NK-92 treated with Interleukin-12 subunit alpha and Interleukin-12 subunit beta, amount 100 ng/mL, for 24 hours (cell line): Measurements from ENCODE around the gene NF1.

Experiments
- DNase-seq: peaks from one replicate; lab custom pipeline; 2025; lab: John Stamatoyannopoulos, UW

NF1 gene

DNA sequence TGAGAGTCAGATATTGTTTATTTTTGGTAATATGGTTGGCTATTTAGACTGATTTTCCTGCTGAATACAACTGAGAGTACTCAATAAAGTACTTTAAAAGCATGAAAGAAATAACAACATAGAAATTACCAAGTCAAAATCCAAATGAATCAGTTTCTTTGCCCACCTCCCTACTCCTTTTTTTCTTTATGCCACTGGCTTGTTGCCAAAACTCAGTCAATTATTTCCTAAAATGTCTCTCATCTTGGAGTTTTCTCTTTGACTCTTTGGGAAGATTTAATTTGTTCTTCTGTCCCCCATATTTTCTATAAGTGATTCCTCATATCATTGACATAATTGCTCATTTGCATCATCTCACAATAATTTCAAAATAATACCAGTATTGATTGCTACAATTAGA lies 204.8 kb downstream of the NF1 start:
- no peak for DNase-seq

DNA sequence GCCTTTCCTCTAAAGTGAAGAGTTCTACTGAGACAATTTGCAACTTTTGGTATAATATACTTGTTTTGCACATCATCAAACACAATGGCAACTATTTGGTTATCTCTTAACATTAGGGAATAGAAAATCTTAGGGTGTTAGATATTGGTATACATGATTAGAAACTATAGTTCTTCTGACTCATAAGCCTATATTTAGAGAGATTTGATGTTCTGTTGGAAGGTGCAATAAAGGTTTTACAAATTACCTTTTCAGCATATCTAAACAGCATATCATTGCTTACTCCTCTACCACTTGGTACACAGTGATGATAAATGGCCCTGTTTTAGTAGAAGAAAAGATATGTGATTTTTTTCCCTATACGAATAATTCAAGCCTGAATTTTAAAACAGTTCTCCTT lies 212.9 kb downstream of the NF1 start:
- DNase-seq = no peak

DNA sequence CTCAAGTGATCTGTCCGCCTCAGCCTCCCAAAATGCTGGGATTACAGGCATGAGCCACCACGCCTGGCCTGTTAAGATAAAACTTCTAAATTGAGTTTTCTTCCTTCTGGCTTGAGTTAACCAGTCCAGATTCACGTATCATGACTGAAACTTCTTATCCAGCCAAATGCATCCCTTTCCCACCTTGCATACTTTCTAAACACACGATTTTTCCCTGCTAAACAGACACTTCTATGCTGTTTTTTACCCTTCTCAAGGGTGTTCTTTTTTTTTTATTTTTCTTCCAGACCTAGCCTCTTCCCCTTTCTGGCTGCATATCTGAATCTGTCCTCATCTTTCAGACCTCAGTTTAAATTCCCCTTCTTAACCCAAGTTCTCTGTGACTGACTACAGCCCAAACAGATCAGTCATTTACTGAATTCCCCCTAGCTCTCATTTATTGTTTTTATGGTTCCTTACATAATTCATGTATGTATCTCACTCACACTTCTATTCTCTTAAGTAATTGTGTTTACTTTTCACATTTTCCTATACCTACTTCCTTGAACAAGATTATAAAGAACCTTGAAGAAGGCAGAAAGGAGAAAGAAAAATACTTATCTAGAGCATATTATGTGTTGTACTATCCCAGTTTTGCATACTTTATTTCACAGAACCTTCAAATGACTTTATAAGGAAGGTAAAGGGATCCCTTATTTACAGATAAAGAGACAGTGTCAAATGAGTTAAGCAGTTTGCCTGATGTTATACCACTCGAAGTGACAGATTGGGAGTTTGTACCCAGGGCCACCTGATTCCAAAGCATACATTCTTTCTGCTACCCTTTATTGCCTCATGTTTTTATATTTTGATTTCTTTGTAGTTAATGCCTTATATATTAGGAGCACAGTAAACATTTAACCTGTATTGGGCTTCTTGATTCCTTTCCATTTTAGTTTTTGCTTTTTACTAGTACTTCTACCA lies 213.9 kb downstream of the NF1 start:
- DNase-seq = no peak

DNA sequence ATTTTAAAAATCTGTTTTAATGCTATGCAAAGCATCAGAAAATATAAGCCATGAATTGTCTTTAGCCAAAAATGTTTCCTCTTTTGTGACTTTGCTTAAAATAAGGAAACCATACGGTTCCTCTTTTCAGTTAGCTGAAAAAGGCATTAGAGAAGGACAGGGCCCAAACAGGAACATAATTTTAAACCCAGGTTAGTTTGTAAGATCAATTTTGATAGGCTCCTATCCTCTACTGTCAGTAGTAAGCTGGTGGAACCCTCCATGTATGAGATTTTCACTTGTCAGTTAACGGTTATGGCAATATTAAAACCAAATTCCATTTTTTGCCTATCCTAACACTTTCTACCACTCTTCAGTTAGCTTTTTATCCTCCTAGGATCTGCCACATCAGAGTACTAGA lies 214.8 kb downstream of the NF1 start:
- DNase-seq = no peak

DNA sequence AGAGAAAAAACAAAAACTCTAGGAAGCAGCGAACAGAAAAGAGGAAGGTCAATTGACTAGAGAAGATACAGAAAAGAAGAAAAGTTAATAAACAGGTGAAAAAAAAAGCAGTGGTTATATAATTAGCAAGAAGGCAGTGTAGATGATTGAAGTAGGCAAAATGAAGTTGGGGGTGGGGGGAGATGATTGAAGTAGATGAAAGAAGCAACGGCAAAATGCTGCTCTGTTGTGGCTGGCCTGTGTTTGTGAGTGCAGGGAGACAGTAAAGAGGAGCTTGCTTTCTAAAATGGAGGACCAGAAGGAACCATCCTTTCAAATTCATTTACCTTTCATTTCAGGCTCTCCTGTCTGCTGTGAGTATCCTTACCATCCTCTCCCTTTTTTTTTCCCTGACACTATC lies 215.5 kb downstream of the NF1 start:
- DNase-seq = no peak

DNA sequence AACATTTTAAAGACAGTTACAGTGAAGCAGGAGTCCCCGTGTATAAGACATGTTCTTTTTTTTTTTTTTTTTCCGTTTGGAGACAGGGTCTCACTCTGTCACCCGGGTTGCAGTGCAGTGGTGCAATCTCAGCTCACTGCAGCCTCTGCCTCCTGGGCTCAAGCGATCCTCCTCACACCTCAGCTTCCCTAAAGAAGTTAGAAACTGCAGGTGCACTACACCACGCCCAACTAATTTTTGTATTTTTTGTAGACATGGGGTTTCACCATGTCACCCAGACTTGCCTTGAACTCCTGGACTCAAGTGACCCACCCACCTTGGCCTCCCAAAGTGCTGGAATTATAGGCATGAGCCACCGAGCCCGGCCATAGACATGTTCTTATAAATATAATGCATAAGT lies 216.1 kb downstream of the NF1 start:
- DNase-seq = peak; percentile 22

DNA sequence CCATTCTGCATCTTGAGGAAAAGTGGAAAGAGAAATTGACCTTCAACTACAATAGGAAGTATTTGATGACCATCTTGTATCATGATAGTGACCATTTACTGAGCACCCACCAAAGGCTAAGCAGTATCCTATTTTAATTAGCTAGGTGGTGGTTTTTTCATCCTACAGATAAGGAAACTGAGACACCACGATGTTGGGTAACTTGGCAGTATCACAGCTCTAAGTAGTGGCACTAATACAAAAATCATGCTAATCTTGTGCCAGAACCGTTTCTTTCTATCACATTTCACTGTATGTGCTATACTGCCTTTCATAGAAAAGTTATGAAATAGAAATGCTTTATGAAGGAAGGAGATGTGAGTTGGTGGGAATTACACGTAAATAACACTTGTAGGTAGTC lies 216.7 kb downstream of the NF1 start:
- no peak for DNase-seq

DNA sequence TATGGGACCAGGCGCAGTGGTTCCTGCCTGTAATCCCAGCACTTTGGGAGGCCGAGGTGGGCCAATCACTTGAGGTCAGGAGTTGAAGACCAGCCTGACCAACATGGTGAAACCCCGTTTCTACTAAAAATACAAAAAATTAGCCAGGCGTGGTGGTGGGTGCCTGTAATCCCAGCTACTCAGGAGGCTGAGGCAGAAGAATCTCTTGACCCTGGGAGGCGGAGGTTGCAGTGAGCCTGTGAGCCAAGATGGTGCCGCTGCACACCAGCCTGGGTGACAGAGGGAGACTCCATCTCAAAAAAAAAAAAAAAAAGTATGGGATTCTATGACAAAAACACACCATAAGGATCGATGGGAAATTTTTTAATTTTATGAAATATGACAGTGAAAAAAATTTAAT lies 217.4 kb downstream of the NF1 start:
- peak; percentile 39 for DNase-seq

DNA sequence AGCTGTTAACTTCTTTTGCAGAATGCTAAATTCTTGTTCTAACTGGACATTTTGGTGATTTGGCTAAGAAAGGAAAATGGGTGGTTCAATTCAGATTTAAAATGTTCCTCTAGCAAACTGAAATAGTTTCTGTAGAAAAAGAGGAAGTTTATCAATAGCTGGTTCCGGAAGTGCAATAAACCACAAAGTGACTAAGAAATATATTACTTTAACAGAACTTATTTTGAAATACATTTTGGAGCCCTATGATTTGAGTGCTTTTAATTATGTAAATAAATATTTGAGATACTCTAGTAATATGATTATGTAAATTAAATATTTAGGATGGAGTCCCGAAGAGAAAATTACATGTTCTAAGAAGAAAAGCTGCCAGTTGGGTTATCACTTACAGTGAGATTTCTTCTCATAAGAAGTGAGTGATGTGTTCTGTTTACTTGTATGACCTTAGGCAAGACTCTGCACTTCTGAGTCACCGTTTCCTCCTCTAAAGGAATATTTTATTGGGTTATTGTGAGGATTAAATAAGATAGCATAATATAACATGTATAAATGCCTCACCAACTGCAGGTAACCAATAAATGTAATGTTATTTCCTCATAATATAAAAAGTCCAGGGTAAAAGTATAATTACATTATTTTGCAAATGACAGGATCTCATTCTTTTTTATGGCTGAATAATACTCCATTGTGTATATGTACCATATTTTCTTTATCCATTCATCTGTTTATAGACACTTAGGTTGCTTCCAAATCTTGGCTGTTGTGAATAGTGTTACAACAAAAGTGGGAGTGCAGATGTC lies 219.4 kb downstream of the NF1 start, which contains the start of gene EVI2B:
Gene EVI2B (minus strand): TSS at position 73 of the 800 bp plus-strand sequence. CDS start 8,445 bp downstream, outside the sequence.
- no peak for DNase-seq

DNA sequence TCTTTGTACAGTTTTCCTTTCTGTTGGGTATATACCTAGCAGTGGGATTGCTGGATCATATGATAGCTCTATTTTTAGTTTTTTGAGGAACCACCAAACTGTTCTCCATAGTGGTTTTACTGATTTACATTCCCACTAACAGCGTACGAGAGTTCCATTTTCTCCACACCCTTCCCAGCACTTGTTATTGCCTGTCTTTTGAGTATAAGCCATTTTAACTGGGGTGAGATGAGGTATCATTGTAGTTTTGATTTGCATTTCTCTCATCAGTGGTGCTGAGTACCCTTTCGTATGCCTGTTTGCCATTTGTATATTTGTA lies 220.0 kb downstream of the NF1 start:
- DNase-seq = no peak

DNA sequence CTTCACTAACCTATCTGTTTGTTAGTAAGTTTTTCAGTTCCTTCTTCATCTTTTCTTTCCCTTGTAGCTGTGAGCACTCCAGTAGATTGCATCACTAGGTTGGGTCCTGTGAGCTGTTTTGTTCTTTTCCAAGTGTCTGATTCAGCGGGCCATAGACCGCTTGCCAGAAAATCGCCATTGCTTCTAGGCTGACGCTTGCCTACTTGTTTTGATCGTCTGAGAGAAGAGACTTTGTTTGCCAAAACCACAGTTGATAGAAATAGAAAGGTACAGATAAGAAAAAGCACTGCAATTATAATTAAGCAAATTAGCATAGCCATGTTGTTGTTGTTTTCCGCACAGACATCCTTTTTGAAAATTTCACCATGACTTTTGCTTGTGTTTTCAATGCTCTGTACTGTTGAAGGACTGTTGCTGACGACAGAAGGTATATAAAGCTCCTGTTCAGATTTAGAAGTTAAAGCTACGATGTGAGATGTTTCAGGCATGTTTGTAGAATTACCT lies 223.6 kb downstream of the NF1 start:
- no peak for DNase-seq

DNA sequence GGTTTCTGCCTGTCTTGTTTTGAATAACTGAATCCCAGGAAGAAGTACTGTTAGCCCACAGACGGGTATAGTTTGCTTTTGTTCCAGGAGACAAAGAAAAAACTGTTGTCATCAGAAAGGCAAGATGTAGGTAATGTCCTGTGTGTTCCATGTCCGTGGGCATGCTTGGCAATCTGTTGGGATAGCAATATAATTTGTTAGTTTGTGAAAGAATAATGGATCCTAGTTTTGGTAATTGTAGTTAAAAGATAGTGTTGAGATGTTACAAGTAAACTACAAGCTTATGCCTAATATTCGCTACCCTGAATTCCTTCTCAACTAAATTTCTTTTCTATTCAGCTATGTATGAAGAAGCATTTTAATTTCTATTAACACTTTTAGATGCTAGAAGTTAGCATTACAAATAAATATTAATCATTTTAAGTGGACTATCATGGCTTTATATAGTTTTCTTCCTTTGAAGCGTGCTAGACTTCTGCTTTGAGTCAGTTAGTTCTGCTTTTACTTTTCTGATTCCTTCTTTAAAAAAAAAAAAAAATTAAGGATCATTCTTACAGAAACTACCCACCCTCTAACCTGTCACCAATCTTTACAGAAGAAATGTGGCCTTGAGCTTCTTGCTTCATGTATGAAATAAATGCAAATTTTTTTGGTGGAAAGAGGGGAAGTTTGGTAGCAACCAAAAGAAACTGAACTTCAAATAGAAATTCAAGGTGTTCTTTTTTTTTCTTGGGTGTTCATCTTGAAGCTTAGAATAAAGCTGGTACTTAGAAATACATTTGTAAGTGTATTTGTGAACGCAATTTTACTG lies 224.3 kb downstream of the NF1 start:
- no peak for DNase-seq

DNA sequence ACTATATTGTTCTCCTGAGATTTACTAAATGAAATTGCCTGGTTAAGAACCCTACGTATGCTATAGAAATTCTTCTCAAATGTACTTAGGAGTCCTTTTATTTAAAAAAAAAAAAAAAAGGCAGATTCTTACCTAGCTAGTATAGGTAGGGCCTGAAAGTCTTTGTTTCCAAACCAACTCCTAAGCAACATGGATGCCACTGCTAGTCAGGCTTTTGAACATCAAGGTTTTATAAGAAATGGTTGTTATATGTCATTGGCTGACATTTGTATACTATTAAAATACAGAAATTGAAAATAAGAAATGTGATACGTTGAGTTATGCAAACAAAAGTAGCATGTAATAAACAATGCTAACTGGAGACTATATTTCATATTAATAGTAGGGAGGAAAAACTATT lies 225.5 kb downstream of the NF1 start:
- DNase-seq = no peak

DNA sequence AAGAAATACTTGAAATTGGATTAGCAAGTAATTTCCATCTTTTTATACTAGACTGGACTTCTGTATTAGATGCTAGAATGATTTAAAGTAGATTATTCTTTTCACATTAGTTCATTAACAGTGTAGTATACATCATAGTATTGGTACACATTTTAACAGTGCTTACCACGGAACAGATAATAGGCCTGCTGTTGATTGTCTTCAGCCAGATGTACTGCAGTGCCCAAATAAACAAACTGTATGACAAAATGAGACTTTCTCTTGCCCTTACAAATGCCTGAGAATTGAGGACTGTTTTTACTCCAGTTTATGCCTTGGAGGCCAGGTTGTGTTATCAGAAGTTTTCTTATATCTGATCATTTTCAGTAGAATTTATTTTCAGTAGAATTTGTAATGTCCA lies 226.0 kb downstream of the NF1 start:
- no peak for DNase-seq

DNA sequence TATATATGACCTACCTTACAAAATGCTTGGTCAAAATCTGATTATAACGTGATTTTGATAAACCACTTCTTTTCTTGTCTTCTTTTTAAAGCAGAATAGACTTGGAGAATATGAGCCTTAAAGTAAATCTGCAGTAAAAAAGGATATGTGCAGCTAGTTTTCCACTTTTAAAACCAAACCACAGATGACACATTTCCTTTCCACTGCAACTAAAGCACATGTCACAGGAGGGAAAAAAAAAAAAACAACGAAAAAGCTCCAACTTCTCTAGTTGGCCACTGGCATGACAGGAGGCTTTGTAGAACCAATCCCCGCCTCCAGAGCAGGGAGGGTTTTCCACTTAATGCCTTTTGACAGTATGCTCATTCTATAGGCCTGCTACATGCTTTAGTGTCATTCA lies 226.7 kb downstream of the NF1 start, which contains the start of gene EVI2A:
Gene EVI2A (minus strand): TSS at position 142 of the 400 bp plus-strand sequence. CDS start 2,609 bp downstream, outside the sequence.
- DNase-seq = peak; percentile 72

DNA sequence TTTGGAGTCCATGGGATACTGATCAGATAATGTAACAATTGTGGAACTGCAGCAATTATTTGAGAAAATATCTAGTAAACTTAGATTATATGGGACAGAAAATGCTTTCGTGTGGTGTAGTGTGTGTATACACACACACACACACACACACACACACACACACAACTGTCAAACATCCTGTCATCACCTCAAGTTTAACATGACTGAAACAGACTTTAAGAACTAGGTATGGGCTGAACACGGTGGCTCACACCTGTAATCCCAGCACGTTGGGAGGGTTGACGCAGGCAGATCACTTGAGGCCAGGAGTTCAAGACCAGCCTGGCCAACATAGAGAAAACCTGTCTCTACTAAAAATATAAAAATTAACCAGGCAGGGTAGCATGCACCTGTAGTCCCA lies 227.2 kb downstream of the NF1 start:
- DNase-seq = no peak

DNA sequence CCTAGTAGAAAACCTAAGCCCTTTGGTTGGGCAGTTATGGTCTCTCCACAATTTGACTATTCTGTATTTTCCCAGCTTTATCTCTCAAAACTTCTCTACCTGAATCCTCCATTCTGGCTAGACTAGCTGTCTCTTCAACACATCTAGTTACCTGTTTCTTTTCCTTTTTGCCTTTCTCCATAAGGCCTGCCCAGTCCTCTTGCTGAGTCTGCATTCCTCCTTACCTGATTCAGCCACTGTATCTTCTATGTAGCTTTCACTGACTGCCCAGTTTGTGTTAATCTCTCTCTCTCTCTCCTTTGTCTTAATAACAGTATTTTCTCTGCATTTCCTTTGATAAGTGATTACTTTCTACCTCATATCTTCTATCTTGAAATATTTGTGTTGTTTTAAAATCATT lies 228.8 kb downstream of the NF1 start:
- DNase-seq = no peak

DNA sequence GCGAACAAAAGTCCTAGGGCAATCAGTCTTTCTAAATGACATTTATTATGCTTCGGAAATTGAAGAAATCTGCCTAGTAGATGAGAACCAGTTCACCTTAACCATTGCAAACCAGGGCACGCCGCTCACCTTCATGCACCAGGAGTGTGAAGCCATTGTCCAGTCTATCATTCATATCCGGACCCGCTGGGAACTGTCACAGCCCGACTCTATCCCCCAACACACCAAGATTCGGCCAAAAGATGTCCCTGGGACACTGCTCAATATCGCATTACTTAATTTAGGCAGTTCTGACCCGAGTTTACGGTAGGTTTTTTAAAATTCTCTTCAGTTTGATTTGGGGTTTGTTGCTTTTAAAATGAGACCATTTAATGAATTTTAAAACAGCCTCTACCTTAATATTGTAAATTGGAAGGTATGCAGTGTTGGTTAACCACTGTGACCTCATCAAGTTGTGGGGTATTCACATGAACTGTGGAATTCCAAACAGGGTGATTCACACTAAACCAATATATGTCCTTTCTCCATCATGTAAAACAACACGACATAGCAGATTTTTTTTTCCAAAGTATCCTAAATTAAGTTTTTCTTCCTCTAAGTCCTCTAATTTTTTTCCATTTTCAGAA lies 232.9 kb downstream of the NF1 start:
- no peak for DNase-seq

DNA sequence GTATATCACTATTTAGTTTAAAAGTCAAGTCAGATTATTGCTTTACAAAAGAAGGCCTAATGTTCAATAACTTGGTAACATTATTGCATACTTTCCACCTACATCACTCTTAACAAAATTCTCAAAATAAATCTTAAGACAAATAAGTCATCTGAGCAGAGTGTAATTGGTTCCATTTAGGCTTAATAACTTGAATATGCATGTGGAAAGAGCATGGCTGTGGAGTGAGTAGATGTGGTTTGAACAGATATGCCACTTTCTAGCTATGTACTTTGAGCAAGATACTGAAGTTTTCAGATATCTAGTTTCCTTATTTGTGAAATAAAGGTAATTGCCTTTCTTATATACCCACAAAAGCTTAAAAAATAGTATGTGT lies 233.4 kb downstream of the NF1 start:
- no peak for DNase-seq

DNA sequence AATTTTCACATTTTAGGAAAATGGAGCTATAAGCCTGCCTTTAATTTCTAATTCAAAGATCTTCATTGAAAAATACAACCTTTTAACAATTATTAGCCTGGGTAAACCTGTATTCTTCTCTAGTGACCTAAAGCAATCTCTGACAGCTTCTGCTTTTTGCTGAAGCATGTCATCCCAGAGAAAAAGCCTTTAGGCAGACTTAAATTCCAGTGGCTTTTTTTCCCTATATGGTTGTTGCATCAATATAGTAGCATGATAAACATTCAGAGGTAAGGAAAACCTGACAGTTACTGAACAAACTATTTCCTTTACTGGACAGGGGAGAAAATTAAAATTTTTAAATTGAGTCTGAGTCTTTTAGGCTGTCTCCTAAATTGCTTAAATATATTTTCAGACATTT lies 234.4 kb downstream of the NF1 start:
- no peak for DNase-seq

DNA sequence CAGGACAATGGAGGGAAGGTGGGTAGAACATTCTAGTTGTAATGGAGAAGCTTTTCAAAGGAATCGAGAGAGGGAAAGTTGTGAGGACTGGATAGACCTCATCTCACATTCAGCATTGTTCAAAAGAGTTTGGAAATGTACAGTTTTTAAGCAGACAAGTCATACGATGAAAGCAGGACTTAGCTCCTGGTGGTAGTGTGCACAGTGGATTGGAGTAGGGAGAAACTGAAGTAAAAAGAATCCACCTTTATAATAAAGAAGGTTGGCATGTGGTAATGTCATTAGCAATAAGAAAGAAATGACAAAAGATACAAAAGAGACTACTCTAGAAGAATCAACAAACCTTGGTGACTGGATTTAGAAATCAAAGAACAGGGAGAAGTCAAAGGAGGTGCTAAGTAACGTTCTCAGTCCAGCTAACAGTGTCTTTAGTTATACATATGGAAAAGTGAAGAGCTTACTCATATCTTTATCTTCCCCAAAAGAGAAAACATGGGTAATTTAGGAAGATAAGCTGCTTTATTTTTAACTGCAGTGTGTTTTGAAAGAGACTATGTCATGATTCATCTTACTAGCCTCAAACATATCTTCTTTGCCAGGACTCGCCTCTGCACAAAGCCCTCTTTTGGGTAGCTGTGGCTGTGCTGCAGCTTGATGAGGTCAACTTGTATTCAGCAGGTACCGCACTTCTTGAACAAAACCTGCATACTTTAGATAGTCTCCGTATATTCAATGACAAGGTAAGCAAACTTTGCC lies 245.3 kb downstream of the NF1 start:
- no peak for DNase-seq
